ENCODE results near the gene PIK3C2G.

- TF ChIP-seq CTCF (IDR thresholded peaks at IDR 0.05), result no peak
- TF ChIP-seq POLR2A (IDR thresholded peaks at IDR 0.05), result no peak
Measured at GRCh38 chr12:18583655-18584054, 322.3 kb downstream of the PIK3C2G start.

Data from testis (tissue), 2 donors.